HEK293 (cell line): ENCODE data around the gene LMF1.

Experiments
- CTCF ChIA-PET: fragments of 350-600 bp; formaldehyde crosslinking; extraction: SDS; loops from one replicate; lab custom pipeline; 2021; ENCODE audit warnings: antibody characterized with exemption; lab: Yijun Ruan, JAX
- POLR2A ChIA-PET: fragments of 300-600 bp; formaldehyde crosslinking; extraction: SDS; loops from one replicate; lab custom pipeline; 2020; ENCODE audit warnings: antibody characterized with exemption, inconsistent platforms; lab: Yijun Ruan, JAX
- H3K27ac ChIP-seq: fragments of 200-500 bp; sonication (Bioruptor generic); 2 replicates; pipeline ENCODE4 v1.5.1; 2014; ENCODE audit warnings: low read depth, low read length, control low read depth, inconsistent platforms; ENCODE audit errors: extremely low read depth
- H3K36me3 ChIP-seq, 2 experiments: fragments of 200-500 bp in 1 of 2; sonication (Bioruptor generic) in 1 of 2; 1 replicate in 1 of 2; 2 replicates in 1 of 2; pipeline ENCODE4 v1.5.1; 2014 to 2017; ENCODE audit warnings: inconsistent platforms in 2 of 2, low read length in 2 of 2; ENCODE audit not compliant: control insufficient read depth in 2 of 2, insufficient read depth in 1 of 2
- H3K4me1 ChIP-seq: fragments of 200-500 bp; sonication (Bioruptor generic); 2 replicates; pipeline ENCODE4 v1.5.1; 2014; ENCODE audit warnings: mild to moderate bottlenecking, low read length, inconsistent platforms; ENCODE audit not compliant: control insufficient read depth, insufficient read depth
- H3K4me3 ChIP-seq: 2 replicates; pipeline ENCODE4 v1.5.1; 2011; ENCODE audit warnings: low read depth, mild to moderate bottlenecking, control low read depth, low read length, moderate library complexity
- H3K9me3 ChIP-seq: fragments of 200-500 bp; sonication (Bioruptor generic); 2 replicates; pipeline ENCODE4 v1.5.1; 2014; ENCODE audit warnings: low read depth, low read length, inconsistent platforms; ENCODE audit not compliant: control insufficient read depth, insufficient read depth
- BCL11A ChIP-seq: fragments of 450-650 bp; formaldehyde crosslinking; IDR thresholded peaks from 2 replicates; pipeline ENCODE4 v1.5.1; 2016; ENCODE audit warnings: low read depth, missing biosample characterization, missing genetic modification characterization
- EGR2 ChIP-seq: fragments of 450-650 bp; formaldehyde crosslinking; IDR thresholded peaks from 2 replicates; pipeline ENCODE4 v1.5.1; 2016; ENCODE audit warnings: low read depth, missing biosample characterization, missing genetic modification characterization
- MYNN ChIP-seq: fragments of 450-650 bp; formaldehyde crosslinking; IDR thresholded peaks from 2 replicates; pipeline ENCODE4 v1.5.1; 2016; ENCODE audit warnings: missing biosample characterization, missing genetic modification characterization, borderline replicate concordance
- SP7 ChIP-seq: fragments of 450-650 bp; formaldehyde crosslinking; IDR thresholded peaks from 2 replicates; pipeline ENCODE4 v1.5.1; 2016; ENCODE audit warnings: missing biosample characterization, missing genetic modification characterization
- ZBTB8A ChIP-seq: fragments of 450-650 bp; formaldehyde crosslinking; IDR thresholded peaks from 2 replicates; pipeline ENCODE4 v1.5.1; 2016; ENCODE audit warnings: missing biosample characterization, missing genetic modification characterization
- ZNF133 ChIP-seq: fragments of 450-650 bp; formaldehyde crosslinking; IDR thresholded peaks from 2 replicates; pipeline ENCODE4 v1.5.1; 2016; ENCODE audit warnings: missing biosample characterization, missing genetic modification characterization
- ZNF2 ChIP-seq: fragments of 450-650 bp; formaldehyde crosslinking; IDR thresholded peaks from 2 replicates; pipeline ENCODE4 v1.5.1; 2016; ENCODE audit warnings: missing biosample characterization, missing genetic modification characterization
- ZNF24 ChIP-seq: fragments of 450-650 bp; formaldehyde crosslinking; IDR thresholded peaks from 2 replicates; pipeline ENCODE4 v1.5.1; 2016; ENCODE audit warnings: missing biosample characterization, missing genetic modification characterization
- ZNF37A ChIP-seq: fragments of 450-650 bp; IDR thresholded peaks from 2 replicates; pipeline ENCODE4 v1.5.1; 2018; ENCODE audit warnings: missing biosample characterization, missing genetic modification characterization
- ZNF416 ChIP-seq: fragments of 450-650 bp; formaldehyde crosslinking; IDR thresholded peaks from 2 replicates; pipeline ENCODE4 v1.5.1; 2016; ENCODE audit warnings: missing biosample characterization, missing genetic modification characterization
- ZNF423 ChIP-seq: fragments of 450-650 bp; formaldehyde crosslinking; IDR thresholded peaks from 2 replicates; pipeline ENCODE4 v1.5.1; 2016; ENCODE audit warnings: missing biosample characterization, missing genetic modification characterization
- ZNF514 ChIP-seq: fragments of 450-650 bp; formaldehyde crosslinking; IDR thresholded peaks from 2 replicates; pipeline ENCODE4 v1.5.1; 2016; ENCODE audit warnings: missing biosample characterization, missing genetic modification characterization
- ZNF549 ChIP-seq: fragments of 450-650 bp; IDR thresholded peaks from 2 replicates; pipeline ENCODE4 v1.5.1; 2018; ENCODE audit warnings: missing biosample characterization, missing genetic modification characterization, mild to moderate bottlenecking, inconsistent platforms, moderate library complexity
- ZNF555 ChIP-seq: fragments of 450-650 bp; formaldehyde crosslinking; conservative IDR thresholded peaks from 2 replicates; pipeline ENCODE4 v1.5.1; 2017; ENCODE audit warnings: missing biosample characterization, mild to moderate bottlenecking, missing genetic modification characterization, inconsistent platforms
- ZNF561 ChIP-seq: fragments of 450-650 bp; IDR thresholded peaks from 2 replicates; pipeline ENCODE4 v1.5.1; 2018; ENCODE audit warnings: missing biosample characterization, missing genetic modification characterization, borderline replicate concordance
- ZNF621 ChIP-seq: fragments of 450-650 bp; formaldehyde crosslinking; IDR thresholded peaks from 2 replicates; pipeline ENCODE4 v1.5.1; 2017; ENCODE audit warnings: missing biosample characterization, missing genetic modification characterization
- ZNF626 ChIP-seq: fragments of 450-650 bp; sonication (Bioruptor Pico); formaldehyde crosslinking; IDR thresholded peaks from 2 replicates; pipeline ENCODE4 v1.5.1; 2018; ENCODE audit warnings: missing biosample characterization, missing genetic modification characterization, inconsistent platforms
- ZNF654 ChIP-seq: fragments of 450-650 bp; formaldehyde crosslinking; IDR thresholded peaks from 2 replicates; pipeline ENCODE4 v1.5.1; 2016; ENCODE audit warnings: low read depth, missing biosample characterization, missing genetic modification characterization
- ZNF660 ChIP-seq: fragments of 450-650 bp; IDR thresholded peaks from 2 replicates; pipeline ENCODE4 v1.5.1; 2018; ENCODE audit warnings: missing biosample characterization, mild to moderate bottlenecking, missing genetic modification characterization
- ZNF792 ChIP-seq: fragments of 450-650 bp; formaldehyde crosslinking; IDR thresholded peaks from 2 replicates; pipeline ENCODE4 v1.5.1; 2016; ENCODE audit warnings: missing biosample characterization, missing genetic modification characterization
- TF ChIP-seq, protein P1 (sequence below): fragments of 450-650 bp; formaldehyde crosslinking; IDR thresholded peaks from 2 replicates; pipeline ENCODE4 v1.5.1; 2016; ENCODE audit warnings: missing biosample characterization, missing genetic modification characterization

The LMF1 gene

DNA sequence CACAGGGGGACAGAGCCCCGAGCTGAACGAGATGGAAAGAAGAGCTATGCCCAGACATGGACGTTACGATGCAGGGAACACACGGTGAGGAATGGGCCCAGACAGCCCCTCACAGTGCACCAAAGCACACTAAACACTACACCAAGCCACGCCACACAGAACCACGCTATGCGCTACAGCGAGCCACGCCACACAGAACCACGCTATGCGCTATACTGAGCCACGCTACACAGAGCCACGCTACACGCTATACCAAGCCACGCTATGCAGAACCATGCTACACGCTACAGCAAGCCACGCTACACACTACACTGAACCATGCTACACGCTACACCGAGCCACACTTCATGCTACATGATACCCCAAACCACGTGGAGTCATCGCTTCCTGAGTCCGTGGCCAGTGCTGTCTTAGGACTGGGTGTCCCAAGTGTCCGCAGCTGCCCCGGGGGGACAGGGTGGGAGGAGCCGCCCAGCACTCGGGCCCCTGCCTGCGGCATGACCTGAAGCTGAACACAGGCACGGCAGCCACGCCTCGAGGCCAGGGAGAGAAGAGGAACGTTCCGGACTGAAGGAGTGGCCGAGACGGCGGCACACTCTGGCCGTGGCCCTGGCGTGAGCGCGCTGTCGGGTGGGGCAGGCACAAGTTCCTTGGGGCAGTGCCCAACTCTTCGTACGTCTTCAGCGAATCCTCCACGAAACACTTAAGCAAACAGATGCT is 61.3 kb downstream of the LMF1 start:
- H3K27ac ChIP-seq: no peak overlapping the region
- no peaks in the 10 kb centered on the region for H3K4me1 ChIP-seq
- H3K4me3 ChIP-seq: no peak overlapping the region
- TF ChIP-seq EGR2 (tag by site-specific recombination) (no peak), ZNF660 (no peak), ZNF514 (tag by site-specific recombination) (no peak), ZNF555 (tag by site-specific recombination) (no peak), ZNF626 (no peak), ZNF2 (no peak), ZNF792 (tag by site-specific recombination) (no peak), MYNN (tag by site-specific recombination) (no peak), SP7 (tag by site-specific recombination) (no peak), ZNF133 (no peak), ZNF416 (no peak)
- TF ChIP-seq, protein P1, sequence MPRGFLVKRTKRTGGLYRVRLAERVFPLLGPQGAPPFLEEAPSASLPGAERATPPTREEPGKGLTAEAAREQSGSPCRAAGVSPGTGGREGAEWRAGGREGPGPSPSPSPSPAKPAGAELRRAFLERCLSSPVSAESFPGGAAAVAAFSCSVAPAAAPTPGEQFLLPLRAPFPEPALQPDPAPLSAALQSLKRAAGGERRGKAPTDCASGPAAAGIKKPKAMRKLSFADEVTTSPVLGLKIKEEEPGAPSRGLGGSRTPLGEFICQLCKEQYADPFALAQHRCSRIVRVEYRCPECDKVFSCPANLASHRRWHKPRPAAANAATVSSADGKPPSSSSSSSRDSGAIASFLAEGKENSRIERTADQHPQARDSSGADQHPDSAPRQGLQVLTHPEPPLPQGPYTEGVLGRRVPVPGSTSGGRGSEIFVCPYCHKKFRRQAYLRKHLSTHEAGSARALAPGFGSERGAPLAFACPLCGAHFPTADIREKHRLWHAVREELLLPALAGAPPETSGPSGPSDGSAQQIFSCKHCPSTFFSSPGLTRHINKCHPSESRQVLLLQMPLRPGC (tag by site-specific recombination): no peak
- H3K36me3 ChIP-seq: peaks cover 0 to 3% of the 10 kb centered on the region in 2 experiments; a peak in 1 of 3 replicates
- ChIA-PET POLR2A (no interaction called here), CTCF (no interaction called here)
- no peaks in the 10 kb centered on the region for H3K9me3 ChIP-seq

- Histone ChIP-seq H3K9me3 (no peaks in the 10 kb centered on the region), H3K27ac (no peak overlapping the region), H3K36me3 (peaks cover 0 to 3% of the 10 kb centered on the region in 2 experiments; a peak in 1 of 3 replicates), H3K4me3 (no peak overlapping the region), H3K4me1 (no peaks in the 10 kb centered on the region)
- CTCF ChIA-PET: no interaction called here
- TF ChIP-seq ZNF24 (tag by site-specific recombination) (no peak), ZBTB8A (tag by site-specific recombination) (no peak), ZNF654 (tag by site-specific recombination) (no peak), ZNF549 (tag by site-specific recombination) (no peak)
- POLR2A ChIA-PET: no interaction called here
These were observed 62.1 kb downstream of the LMF1 start for GRCh38 chr16:908526-909155.

GRCh38 chr16:907842-908241 is 62.9 kb downstream of the LMF1 start:
- TF ChIP-seq ZNF561 (tag by site-specific recombination) (no peak), ZNF423 (tag by site-specific recombination) (no peak), ZNF621 (no peak), ZNF549 (tag by site-specific recombination) (no peak), BCL11A (no peak), ZNF37A (no peak)
- no peaks in the 10 kb centered on the region for H3K4me1 ChIP-seq
- no peaks in the 10 kb centered on the region for H3K9me3 ChIP-seq
- ChIA-PET CTCF (no interaction called here), POLR2A (no interaction called here)
- H3K36me3 ChIP-seq: peaks cover 0 to 3% of the 10 kb centered on the region in 2 experiments; a peak in 1 of 3 replicates
- H3K27ac ChIP-seq: no peak overlapping the region
- no peak overlapping the region for H3K4me3 ChIP-seq
